Neural progenitor cell (in vitro differentiated cells): Measurements from ENCODE around the gene UBFD1.

Experiments used
- CTCF ChIP-seq: fragments of 200-600 bp; sonication (generic); IDR thresholded peaks from 2 replicates; pipeline ENCODE4 v1.5.1; 2017; ENCODE audit warnings: antibody characterized with exemption, mild to moderate bottlenecking
- EZH2 ChIP-seq: fragments of 200-600 bp; sonication (generic); IDR thresholded peaks from 2 replicates; pipeline ENCODE4 v1.6.1; 2017; ENCODE audit warnings: antibody characterized with exemption, mild to moderate bottlenecking, moderate library complexity

GRCh38 chr16:23562505-23562904 is 5.0 kb downstream of the UBFD1 start:
- TF ChIP-seq CTCF: no peak
- TF ChIP-seq EZH2: no peak
